Left forelimb (tissue), 1 donor: ENCODE results near the gene SORCS2.

Experiments
- DNase-seq: peaks from one replicate; pipeline ENCODE4 v3.0.0-alpha.2; 2018; ENCODE audit warnings: low spot score

SORCS2 gene

GRCh38 chr4:7393601-7394575 is 201.6 kb downstream of the SORCS2 start:
- peak; percentile 60 for DNase-seq

GRCh38 chr4:7394681-7395451 is 202.5 kb downstream of the SORCS2 start:
- DNase-seq, result peak; percentile 48

- DNase-seq, result peak; percentile 61
Observed at GRCh38 chr4:7395645-7396044, 203.3 kb downstream of the SORCS2 start.

- DNase-seq, result no peak
Observed at GRCh38 chr4:7396186-7396910, 204.0 kb downstream of the SORCS2 start.

GRCh38 chr4:7397206-7398103 is 205.1 kb downstream of the SORCS2 start:
- DNase-seq, result peak; percentile 46

- DNase-seq, result peak; percentile 73
Observed at GRCh38 chr4:7398104-7398423, 205.7 kb downstream of the SORCS2 start.

- DNase-seq, result peak; percentile 36
Observed at GRCh38 chr4:7398788-7399439, 206.6 kb downstream of the SORCS2 start.

GRCh38 chr4:7399440-7400234 is 207.3 kb downstream of the SORCS2 start:
- DNase-seq, result peak; percentile 33

GRCh38 chr4:7400671-7401298 is 208.4 kb downstream of the SORCS2 start:
- peak; percentile 40 for DNase-seq

GRCh38 chr4:7402526-7402925 is 210.2 kb downstream of the SORCS2 start:
- DNase-seq, result no peak

GRCh38 chr4:7403001-7403400 is 210.7 kb downstream of the SORCS2 start:
- peak; percentile 17 for DNase-seq

- no peak for DNase-seq
Observed at GRCh38 chr4:7408166-7408565, 215.8 kb downstream of the SORCS2 start.

- DNase-seq, result peak; percentile 57
Observed at GRCh38 chr4:7410446-7410845, 218.1 kb downstream of the SORCS2 start.

- no peak for DNase-seq
Observed at GRCh38 chr4:7411491-7411890, 219.2 kb downstream of the SORCS2 start.

GRCh38 chr4:7411896-7412553 is 219.7 kb downstream of the SORCS2 start:
- peak; percentile 63 for DNase-seq

- DNase-seq, result peak; percentile 59
Observed at GRCh38 chr4:7412554-7412912, 220.2 kb downstream of the SORCS2 start.

- peak; percentile 38 for DNase-seq
Observed at GRCh38 chr4:7414046-7414445, 221.7 kb downstream of the SORCS2 start.

- DNase-seq, result peak; percentile 50
Observed at GRCh38 chr4:7414736-7415510, 222.6 kb downstream of the SORCS2 start.
